Nucleus accumbens (tissue), 56 donors: ENCODE results near the gene PRRC2B.
"Not testable (repeated sequence)": the region's sequence is repeated elsewhere in the genome, so short reads cannot be mapped to it uniquely, and the experiment has no call there.

ENCODE experiments used
- DNase-seq, 56 donors: peaks; one replicate each; lab custom pipeline; 2025; lab: John Stamatoyannopoulos, UW

PRRC2B gene

DNA sequence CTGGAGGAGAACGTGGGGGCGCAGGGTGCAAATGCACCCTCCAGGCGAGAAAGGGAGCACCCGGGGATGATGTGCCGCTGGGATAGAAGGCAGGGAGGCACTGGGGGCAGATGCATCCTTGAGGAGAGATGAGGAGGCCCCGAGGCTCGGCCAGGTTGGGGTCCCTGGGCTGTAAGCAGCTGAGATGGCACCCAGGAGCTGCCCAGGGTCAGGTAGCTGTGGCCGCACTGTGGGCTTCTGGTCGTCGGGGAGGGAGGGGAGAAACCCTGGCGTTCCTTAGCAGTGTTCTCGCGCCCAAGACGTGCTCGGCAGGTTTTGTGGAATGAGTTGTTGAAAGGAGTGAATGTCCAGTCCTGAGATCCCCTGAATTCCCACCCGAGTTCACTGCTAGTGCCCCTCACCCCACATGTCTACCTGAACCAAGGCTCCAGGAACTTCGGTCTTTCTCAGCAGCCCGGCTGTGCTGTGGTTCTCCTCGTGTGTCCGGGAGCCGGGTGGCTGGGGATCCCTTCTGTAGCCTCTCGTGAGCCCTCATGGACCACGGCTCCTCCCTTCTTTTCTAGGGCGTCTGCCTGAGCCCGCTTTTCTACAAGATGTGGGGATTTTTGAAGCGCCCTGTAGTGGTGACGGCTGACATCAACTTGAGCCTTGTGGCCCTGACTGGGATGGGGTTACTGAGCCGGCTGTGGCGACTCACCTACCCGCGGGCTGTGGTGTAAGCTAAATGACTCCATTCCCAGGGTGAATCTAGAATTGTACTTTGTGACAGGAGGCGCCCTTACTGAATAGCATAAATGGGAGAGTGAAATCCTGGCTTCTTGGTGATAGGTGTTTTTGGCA lies 110.0 kb downstream of the PRRC2B start:
- peak in 1 of 56 donors; percentile 19 for DNase-seq

DNA sequence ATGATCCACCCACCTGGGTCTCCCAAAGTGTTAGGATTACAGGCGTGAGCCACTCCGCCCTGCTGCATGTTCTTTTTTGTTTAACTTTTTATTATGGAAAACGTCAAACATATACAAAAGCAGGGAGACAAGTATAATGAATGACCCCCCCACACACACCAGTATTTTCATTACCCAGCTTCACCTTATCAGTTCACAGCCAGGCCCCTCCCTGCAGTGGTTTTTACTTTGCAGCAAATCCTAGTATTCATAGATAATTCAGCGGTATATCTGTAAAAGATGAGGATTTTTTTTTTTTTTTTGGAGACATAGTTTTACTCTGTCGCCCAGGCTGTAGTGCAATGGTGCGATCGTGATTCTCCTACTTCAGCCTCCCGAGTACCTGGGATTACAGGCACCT lies 111.1 kb downstream of the PRRC2B start:
- no peak for DNase-seq

DNA sequence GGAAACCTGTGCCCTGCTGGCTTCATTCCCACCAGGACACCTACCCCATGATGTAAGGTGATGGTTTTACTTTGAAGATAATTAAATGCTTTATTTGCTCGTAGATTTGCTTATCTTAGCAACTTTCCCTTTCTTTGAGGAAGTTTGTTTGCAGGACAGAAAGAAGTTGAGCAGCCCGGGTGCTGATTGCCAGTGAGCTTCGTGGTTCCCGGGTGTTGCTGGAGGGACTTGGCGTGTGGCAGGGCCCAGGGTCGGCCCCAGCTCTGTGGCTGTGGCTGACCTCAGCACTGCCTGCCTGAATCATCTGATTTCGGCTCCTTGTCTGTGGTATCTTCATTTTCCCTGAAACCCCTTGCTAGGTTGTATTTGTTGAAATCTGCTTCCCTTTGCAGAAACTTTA lies 117.5 kb downstream of the PRRC2B start:
- no peak for DNase-seq

DNA sequence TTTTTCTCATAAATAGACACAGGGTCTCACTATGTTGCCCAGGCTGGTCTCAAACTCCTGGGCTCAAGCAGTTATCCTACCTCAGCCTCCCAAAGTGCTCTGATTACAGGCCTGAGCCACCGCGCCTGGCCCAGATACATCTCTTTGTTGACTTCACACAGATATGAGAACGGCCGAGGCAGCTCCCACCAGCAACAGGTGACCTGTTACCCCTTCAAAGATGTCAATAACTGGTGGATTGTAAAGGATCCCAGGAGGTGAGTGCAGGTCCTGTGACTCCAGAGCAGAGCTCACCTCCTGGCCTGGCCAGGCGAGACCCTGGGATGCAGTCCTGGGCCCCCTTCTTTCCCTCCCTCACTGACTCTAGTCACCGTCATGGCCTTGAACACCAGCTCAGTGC lies 118.0 kb downstream of the PRRC2B start:
- DNase-seq = no peak

DNA sequence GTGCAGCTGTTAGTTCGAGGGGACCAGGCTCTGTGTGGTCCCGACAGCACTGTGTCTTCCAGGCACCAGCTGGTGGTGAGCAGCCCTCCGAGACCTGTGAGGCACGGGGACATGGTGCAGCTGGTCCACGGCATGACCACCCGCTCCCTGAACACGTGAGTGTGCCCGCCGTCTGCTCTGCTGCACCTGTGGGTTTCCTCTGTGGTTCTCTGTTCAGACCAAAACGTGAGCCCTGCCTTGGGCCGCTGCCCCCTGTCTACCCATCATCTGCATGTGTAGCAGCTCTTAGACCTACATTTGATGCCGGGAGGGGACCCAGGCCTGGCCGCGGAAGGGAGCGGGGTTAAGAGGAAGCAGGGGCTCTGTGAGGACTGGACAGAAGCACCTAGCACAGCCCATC lies 119.3 kb downstream of the PRRC2B start:
- DNase-seq = no peak

DNA sequence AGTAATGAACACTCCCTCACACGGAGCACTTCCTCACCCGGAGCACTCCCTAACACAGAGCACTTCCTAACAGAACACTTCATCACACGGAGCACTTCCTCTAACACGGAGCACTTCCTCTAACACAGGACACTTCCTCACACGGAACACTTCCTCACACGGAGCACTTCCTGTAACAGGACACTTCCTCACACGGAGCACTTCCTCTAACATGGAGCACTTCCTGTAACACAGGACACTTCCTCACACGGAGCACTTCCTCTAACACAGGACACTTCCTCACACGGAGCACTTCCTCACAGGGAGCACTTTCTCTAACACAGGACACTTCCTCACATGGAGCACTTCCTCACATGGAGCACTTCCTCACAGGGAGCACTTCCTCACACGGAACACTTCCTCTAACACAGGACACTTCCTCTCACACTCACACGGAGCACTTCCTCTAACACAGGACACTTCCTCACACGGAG lies 121.7 kb downstream of the PRRC2B start:
- not testable (repeated sequence) for DNase-seq

DNA sequence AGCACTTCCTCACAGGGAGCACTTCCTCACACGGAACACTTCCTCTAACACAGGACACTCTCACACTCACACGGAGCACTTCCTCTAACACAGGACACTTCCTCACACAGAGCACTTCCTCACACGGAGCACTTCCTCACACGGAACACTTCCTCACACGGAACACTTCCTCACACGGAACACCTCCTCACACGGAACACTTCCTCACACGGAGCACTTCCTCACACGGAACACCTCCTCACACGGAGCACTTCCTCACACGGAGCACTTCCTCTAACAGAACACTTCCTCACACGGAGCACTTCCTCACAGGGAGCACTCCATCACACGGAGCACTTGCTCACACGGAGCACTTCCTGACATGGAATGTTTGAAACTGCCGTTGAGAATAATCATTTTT lies 122.2 kb downstream of the PRRC2B start:
- DNase-seq = no peak

DNA sequence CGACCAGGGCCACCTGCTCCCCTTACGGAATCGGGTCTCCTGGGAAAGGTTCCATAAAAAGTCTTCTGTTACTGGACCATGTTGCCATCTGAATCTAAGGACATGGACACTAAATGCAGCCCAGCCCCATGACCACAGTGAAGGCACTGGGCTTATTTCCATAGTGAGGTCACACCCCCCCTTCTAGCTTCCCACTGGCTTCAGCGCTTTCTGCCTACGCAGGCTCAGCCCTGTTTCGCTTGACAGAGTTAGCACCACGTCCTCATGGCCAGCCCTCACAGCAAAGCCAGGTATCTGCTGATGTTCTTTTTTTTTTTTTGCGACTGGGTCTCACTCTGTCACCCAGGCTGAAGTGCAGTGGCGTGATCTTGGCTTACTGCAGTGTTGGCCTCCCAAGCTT lies 123.0 kb downstream of the PRRC2B start:
- DNase-seq = no peak

DNA sequence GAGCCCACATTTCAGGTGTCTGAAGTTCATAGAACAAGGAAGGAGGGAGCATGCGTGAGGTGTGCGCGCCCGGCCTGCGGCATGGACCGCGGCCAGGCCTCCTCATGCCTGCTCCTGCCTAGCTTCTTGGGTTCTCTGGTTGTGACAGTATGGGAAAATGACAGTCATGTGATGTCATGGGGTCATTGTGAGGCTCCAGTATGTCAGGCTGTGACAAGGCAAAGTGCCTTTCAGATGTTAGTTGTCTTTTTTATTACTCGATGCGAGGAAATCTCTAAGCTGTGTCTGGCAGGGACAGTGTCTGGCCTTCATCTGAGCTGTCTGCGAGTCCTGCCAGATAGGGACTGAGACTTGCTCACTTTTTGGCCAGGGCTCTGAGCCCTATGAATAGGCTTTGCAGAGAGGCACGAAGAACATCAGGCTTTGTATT lies 123.9 kb downstream of the PRRC2B start:
- DNase-seq = peak in 37 of 56 donors; percentile 2 to 70 (median 37)

DNA sequence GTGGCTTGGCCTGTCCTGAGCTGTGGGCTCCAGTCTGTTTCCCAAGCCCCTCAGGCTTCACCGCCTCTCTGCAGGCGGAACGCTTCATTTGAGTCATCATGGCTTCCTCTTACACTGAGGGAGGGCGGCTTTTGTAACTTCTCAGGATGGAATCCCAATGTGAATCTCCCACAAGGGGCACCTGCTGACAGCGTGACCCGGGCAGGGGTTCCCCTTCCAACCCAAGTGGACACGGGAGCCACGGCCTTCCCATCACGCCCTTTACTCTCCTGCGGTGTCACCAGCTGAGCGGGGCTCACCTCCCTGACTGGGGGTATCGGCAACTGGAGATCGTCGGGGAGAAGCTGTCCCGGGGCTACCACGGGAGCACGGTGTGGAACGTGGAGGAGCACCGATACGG lies 124.7 kb downstream of the PRRC2B start:
- DNase-seq = no peak

DNA sequence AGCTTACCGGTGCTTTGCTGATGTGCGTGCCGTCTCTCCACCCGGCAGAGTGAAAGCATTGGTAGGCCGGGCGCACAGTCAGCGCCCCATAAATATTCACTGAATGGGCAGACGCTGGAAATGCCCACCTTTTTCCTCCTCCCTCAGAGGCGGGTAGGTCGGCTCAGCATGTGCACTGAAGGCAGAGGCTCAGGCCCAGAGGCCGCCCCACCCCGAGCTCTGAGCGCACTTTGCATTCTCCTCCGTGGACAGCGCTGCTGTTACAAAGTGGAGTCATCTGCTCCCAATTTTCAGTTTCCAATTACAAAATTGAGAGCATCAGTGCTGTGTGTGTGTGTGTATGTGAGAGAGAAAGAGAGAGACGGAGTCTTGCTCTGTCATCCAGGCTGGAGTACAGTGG lies 126.6 kb downstream of the PRRC2B start:
- DNase-seq = no peak

DNA sequence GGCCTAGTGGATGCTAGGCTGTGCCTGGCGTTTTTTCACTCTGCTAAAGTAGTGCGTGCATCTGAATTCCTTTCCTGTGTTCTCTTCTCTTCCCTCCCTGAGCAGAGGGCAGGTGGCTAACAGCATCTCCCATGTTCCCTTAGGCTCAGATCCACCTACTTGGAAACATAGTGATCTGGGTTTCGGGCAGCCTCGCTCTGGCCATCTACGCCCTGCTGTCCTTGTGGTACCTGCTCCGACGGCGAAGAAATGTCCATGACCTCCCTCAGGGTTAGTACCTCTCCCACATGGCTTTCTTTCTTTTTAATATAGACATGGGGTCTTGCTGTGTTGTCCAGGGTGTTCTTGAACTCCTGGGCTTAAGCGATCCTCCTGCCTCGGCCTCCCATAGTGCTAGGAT lies 127.3 kb downstream of the PRRC2B start:
- DNase-seq = no peak

DNA sequence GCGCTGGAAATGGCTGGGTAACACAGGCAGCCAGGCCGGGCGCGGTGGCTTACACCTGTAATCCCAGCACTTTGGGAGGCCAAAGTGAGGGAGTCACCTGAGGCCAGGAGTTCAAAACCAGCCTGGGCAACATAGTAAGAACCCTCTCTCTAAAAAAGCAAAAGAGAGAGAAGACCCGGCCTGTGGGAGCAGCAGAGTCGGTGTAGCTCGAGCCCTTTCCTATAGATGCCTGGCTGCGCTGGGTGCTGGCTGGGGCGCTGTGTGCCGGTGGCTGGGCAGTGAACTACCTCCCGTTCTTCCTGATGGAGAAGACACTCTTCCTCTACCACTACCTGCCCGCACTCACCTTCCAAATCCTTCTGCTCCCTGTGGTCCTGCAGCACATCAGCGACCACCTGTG lies 127.9 kb downstream of the PRRC2B start:
- no peak for DNase-seq

DNA sequence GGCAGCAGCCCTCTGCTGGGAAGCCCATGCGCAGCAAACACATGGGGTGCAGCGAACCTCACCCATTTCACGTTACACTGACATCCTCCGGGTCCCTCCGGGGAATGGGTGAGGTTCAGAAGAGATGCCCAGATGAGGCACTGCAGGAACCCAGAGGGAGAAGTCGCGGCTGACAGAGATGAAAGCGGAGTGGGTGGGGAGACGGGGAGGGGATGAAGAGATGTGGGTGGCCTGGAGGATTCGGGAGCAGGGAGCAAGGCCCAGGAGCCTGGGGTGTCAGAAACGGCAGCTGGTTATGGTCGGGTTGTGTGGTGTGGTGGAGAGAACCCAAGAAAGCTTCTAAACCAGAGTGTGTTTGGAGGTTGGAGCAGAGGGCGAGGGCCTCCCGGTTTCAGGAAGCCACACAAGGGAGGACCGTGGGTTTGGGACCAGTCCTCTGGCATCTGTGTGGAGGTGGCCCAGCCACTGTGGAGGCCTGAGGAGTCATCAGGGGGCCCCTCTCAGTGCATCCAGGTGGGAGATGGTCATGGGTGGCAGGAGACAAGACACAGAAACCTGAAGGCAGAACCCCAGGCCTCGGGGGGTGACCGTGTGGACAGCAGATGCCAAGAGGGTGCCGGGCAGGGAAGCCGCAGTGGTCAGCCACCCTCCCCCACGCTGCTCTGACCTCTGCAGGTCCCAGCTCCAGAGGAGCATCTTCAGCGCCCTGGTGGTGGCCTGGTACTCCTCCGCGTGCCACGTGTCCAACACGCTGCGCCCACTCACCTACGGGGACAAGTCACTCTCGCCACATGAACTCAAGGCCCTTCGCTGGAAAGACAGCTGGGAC lies 128.6 kb downstream of the PRRC2B start:
- DNase-seq = no peak

DNA sequence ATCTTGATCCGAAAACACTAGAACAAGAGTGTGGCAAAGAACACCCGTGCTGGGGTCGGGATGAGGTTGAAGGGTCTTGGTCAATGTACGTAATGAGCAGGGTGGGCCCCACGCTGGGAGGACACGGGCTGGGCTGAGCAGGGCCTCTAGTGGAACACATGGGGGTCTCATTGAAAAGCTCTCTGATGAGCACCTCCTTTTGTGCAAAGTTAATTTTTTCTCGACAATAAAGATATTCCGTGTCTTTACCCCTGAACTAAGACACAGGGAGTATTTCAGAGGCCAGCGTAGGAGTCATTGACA lies 129.2 kb downstream of the PRRC2B start:
- no peak for DNase-seq

DNA sequence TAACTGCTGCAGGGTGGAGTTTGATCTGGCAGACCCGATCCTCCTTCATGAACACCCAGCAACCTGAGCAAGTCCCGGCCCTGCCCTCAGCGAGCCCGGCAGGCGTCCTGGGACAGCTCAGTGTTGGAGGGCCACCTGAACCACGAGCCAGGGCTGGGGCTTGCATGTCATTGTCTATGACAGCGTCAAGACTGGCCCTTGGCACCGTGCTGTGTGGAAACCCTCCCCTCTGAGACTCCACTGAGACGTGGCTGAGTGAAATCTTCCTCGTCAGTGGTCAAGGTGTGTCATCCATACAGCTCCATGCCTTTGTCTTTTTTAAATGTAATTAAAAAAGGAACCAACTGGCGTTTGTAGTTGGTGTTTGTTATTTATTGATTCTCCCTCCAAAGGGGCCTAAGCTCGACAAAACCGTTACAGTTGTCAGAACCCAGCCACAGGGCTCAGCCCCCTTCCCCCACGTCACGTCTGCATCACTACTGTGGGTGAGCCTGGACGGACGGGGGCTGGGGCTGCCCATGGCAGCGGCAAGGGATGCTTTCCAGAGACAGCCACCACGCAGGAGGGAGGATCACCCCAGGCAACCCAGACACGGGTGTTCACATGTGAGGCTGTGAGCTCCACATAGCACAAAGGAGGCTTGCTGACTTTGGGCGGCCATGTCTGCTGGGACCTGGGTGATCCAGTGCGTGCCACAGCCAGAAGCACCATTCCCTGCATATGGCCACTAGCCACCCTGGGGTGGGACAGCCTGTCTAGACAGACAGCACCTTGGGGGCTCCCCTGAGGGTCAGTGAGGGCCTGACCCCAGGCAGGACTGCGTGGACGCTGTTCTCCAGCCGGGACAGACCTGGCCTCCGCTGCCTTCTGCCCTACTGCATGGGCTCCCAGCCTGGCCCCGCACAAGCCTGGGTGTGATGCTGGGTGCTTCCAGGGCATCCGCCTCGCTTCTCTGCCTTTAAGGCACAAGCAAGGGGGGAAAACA lies 129.9 kb downstream of the PRRC2B start:
- DNase-seq = peak in 2 of 56 donors; percentile 24

DNA sequence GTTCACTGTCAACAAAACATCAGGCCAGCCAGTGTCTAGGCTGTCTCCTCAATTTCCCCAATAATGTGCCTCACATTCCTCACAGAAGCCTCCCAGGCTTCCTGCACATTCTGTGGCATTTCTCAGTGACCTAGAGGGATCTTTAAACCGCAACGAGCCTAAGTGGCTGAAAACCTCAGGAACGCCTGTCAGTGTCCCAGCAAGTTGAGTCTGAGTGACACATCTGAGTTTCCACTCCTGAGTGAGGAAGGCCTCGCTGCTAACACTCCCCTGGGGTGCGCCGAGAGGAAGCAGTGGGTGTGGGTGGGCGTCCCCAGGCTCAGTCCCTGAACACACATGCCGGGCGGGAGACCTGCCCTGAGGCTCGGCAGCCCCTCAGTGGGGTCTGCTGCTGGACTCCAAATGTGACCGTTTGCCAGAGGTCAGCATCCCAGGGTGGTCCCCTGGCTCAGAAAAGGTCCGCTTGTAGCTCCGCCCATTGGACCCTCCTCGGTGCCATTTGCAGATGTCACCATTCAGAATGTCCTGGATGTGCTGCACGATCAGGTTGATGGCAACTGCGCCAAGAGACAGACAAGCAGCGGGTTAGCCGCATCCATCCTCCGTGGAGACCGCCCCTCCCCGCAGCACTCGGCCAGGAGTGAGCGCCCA lies 130.9 kb downstream of the PRRC2B start:
- no peak for DNase-seq

DNA sequence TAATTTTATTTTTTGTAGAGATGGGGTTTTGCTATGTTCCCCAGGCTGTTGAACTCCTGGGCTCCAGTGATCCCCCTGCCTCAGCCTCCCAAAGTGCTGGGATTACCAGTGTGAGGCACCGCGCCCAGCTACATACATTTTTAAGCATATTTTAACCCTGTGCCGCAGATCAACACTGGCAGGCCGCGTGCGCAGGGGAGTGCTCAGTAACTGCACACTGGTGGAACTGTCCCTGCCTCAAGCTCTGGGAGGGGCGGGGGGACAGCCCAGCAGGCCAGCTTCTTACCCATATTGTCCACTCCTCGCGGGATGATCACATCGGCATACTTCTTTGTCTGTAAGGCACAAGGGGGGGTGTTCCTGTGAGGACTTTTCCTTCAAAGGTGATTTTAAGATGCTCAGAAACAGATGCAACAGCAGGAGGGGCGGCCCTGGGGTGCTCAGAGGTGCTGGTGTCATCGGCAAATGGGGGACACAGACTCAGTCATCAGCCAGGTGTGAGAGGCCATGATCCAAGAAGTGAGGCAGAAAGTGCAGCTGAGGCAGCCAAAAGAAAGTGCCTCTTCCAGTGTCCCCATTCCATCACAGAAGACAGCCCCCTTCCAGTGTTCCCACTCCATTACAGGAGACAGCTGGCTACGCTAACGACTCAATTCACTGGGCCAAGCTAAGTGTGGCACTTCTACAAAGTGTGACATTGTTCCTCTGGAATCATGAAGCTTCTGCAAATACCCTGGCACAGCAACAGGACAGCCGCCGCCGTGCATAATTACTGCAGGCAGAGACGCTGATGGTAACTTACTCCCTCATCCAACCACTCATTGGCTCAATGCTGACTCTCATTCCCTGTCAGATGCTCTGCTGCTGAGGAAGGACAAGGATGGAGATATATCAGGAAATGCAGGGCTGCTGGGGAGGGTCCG lies 132.0 kb downstream of the PRRC2B start:
- peak in 46 of 56 donors; percentile 11 to 77 (median 42) for DNase-seq

DNA sequence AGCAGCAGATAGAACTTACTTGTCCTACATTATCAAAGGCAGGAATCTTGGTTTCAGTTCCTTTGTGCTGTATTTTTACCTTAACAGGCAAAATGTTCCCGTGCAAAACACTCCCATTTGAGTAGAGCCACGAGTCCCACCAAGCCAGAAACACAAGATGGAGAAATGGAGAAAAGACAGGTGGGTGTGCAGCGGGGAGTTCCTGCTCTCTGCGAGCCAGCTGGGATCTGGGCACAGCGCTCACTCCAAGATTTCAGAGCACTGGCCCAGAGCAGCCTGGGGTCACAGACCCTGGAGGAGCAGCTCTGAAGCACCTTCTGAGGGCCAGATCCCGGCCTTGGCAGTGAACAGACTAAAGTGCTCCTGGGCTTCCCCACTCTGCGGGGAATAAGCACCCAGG lies 134.3 kb downstream of the PRRC2B start:
- no peak for DNase-seq
